ENCODE results near the gene CTSH.

- TF ChIP-seq, protein P1, sequence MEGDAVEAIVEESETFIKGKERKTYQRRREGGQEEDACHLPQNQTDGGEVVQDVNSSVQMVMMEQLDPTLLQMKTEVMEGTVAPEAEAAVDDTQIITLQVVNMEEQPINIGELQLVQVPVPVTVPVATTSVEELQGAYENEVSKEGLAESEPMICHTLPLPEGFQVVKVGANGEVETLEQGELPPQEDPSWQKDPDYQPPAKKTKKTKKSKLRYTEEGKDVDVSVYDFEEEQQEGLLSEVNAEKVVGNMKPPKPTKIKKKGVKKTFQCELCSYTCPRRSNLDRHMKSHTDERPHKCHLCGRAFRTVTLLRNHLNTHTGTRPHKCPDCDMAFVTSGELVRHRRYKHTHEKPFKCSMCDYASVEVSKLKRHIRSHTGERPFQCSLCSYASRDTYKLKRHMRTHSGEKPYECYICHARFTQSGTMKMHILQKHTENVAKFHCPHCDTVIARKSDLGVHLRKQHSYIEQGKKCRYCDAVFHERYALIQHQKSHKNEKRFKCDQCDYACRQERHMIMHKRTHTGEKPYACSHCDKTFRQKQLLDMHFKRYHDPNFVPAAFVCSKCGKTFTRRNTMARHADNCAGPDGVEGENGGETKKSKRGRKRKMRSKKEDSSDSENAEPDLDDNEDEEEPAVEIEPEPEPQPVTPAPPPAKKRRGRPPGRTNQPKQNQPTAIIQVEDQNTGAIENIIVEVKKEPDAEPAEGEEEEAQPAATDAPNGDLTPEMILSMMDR (IDR thresholded peaks at IDR 0.05) = no peak
- TF ChIP-seq POLR2A (IDR thresholded peaks at IDR 0.05) = no peak
Measured at GRCh38 chr15:78907577-78907976, 37.3 kb downstream of the CTSH start.
